Parathyroid adenoma (tissue), 2 donors: ENCODE data around the gene ZKSCAN5.
A peak's percentile ranks its signal among the peaks of the same experiment; 100 is the strongest.

ENCODE experiments used
- H2AFZ ChIP-seq: fragments of 300-600 bp; sonication (generic); one replicate; pipeline ENCODE4 v1.7.0; 2017; ENCODE audit warnings: antibody characterized with exemption, mild to moderate bottlenecking
- H3K27ac ChIP-seq: fragments of 300-600 bp; sonication (generic); one replicate; pipeline ENCODE4 v1.7.0; 2017
- H3K27me3 ChIP-seq: fragments of 300-600 bp; sonication (generic); one replicate; pipeline ENCODE4 v1.7.0; 2017; ENCODE audit warnings: low read length; ENCODE audit not compliant: control insufficient read depth, insufficient read depth
- H3K36me3 ChIP-seq: fragments of 300-600 bp; sonication (generic); one replicate; pipeline ENCODE4 v1.7.0; 2017; ENCODE audit warnings: low read length; ENCODE audit not compliant: control insufficient read depth, insufficient read depth
- H3K4me1 ChIP-seq: fragments of 300-600 bp; sonication (generic); one replicate; pipeline ENCODE4 v1.7.0; 2017; ENCODE audit warnings: control low read depth
- H3K4me2 ChIP-seq: fragments of 300-600 bp; sonication (generic); one replicate; pipeline ENCODE4 v1.7.0; 2017; ENCODE audit warnings: low read length
- H3K4me3 ChIP-seq: fragments of 300-600 bp; sonication (generic); one replicate; pipeline ENCODE4 v1.7.0; 2017; ENCODE audit warnings: low read depth, low read length
- H3K79me2 ChIP-seq: fragments of 300-600 bp; sonication (generic); one replicate; pipeline ENCODE4 v1.7.0; 2017; ENCODE audit warnings: control low read depth
- H3K9ac ChIP-seq: fragments of 300-600 bp; sonication (generic); one replicate; pipeline ENCODE4 v1.7.0; 2017; ENCODE audit warnings: mild to moderate bottlenecking
- H3K9me3 ChIP-seq: fragments of 300-600 bp; sonication (generic); one replicate; pipeline ENCODE4 v1.7.0; 2017; ENCODE audit warnings: low read length; ENCODE audit not compliant: control insufficient read depth
- CTCF ChIP-seq: fragments of 300-600 bp; sonication (generic); IDR thresholded peaks from one replicate; pipeline ENCODE4 v1.7.0; 2017; ENCODE audit warnings: antibody characterized with exemption, mild to moderate bottlenecking
- donor health status: primary hyperparathyroidism.

Gene ZKSCAN5

DNA sequence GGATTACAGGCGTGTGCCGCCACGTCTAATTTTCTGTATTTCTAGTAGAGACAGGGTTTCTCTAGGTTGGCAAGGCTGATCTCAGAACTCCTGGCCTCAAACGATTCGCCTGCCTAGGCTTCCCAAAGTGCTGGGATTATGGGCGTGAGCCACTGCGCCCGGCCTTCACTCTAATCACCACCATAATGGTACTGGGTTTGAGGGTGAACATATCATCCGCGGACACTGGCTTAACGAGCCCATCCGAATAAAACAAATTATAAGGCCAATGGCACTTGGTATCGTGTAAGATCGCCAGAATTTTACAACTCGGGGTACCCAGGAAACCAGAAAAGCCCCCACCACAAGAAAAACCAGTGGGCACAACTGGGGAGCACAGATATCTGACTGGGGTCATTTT is 46.9 kb downstream of the ZKSCAN5 start:
- Histone ChIP-seq H3K4me1 (peaks cover 9% of the 10 kb centered on the region), H3K79me2 (peaks cover 35% of the 10 kb centered on the region), H3K4me3 (peak overlapping the region; percentile 96), H3K27me3 (no peaks in the 10 kb centered on the region), H3K36me3 (peaks cover 8% of the 10 kb centered on the region), H3K9ac (peak overlapping the region; percentile 89), H2AFZ (peak overlapping the region; percentile 99), H3K9me3 (no peaks in the 10 kb centered on the region), H3K4me2 (peak overlapping the region; percentile 100), H3K27ac (peak overlapping the region; percentile 84)
- TF ChIP-seq CTCF, result no peak

GRCh38 chr7:99551767-99552463 is 47.5 kb downstream of the ZKSCAN5 start, which contains the start of gene FAM200A:
TSS of gene FAM200A (minus strand) at chr7:99552114. CDS start at chr7:99548407, 3,707 bp downstream.
- TF ChIP-seq CTCF, result no peak
- H3K4me1 ChIP-seq, result peaks cover 9% of the 10 kb centered on the region
- peaks cover 8% of the 10 kb centered on the region for H3K36me3 ChIP-seq
- peak within 1 kb of the TSS; percentile 99 for H2AFZ ChIP-seq
- H3K9me3 ChIP-seq, result no peaks in the 10 kb centered on the region
- peak within 1 kb of the TSS; percentile 89 for H3K9ac ChIP-seq
- H3K4me3 ChIP-seq, result peak within 1 kb of the TSS; percentile 96
- peak within 1 kb of the TSS; percentile 84 for H3K27ac ChIP-seq
- H3K79me2 ChIP-seq, result peaks cover 38% of the 10 kb centered on the region
- H3K4me2 ChIP-seq, result peak within 1 kb of the TSS; percentile 100
- no peaks in the 10 kb centered on the region for H3K27me3 ChIP-seq

DNA sequence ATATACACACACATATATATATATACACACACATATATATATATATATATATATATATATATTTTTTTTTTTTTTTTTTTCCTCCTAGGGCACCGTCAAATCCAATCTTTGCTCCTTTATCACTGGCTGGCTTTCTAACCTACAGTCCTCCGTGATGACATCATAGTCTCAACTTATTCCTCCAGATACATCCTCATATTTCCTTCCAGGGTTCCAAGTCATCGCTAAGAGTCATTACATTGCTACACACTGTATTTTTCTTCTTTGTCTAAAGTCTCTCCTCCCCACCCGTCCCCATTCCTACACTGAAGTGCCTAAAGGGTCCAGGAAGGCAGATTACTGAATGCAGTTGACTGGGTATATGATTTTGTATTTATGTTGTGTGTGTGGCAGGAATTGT is 48.6 kb downstream of the ZKSCAN5 start:
- TF ChIP-seq CTCF, result no peak
- Histone ChIP-seq H3K27me3 (no peaks in the 10 kb centered on the region), H2AFZ (no peak overlapping the region), H3K79me2 (peaks cover 42% of the 10 kb centered on the region), H3K4me2 (no peak overlapping the region), H3K27ac (no peak overlapping the region), H3K4me3 (no peak overlapping the region), H3K36me3 (no peaks in the 10 kb centered on the region), H3K9me3 (no peaks in the 10 kb centered on the region), H3K4me1 (peaks cover 14% of the 10 kb centered on the region), H3K9ac (no peak overlapping the region)

DNA sequence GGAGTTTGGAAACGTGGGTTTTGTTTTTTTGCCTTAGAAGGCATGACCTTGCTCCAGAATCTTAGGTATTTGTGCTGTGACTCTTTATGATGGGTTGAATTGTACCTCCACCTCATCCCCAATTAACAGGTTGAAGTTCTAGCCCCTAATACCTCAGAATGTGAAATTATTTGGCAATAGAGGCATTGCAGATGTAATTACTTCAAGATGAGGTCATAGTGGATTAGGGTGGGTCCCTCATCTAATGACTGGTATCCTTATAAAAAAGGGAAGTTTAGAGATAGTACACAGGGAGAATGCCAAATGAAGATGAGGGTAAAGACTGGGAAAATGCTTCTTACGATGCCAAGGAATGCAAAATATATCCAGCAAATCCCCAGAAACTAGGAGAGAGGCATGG is 50.5 kb downstream of the ZKSCAN5 start:
- no peak overlapping the region for H3K4me2 ChIP-seq
- no peak for TF ChIP-seq CTCF

DNA sequence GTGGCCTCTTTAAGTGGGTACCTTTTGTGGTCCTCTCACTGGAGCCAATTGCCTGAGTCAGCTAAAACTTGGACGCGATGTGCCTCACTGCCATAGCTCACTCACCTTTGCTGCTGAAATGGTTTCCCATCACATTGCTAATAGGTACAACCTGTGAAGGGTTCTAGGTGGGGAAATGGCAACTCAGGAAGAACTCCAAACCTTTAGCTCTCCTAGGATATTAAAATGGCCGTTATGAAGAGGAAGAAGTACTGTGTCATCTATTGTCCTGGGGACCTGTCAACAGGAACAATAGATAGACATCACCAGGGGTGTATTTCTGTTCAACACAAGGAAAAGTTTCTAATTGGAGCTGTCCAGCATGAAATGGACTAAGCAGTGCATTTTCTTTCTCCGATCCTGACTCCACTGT is 52.7 kb downstream of the ZKSCAN5 start:
- Histone ChIP-seq H3K27me3 (no peaks in the 10 kb centered on the region), H3K4me3 (peak overlapping the region; percentile 89), H3K4me2 (peak overlapping the region; percentile 81), H3K36me3 (no peaks in the 10 kb centered on the region), H3K4me1 (peaks cover 12% of the 10 kb centered on the region), H3K9ac (no peak overlapping the region), H3K27ac (peak overlapping the region; percentile 99), H2AFZ (no peak overlapping the region), H3K79me2 (peaks cover 61% of the 10 kb centered on the region), H3K9me3 (no peaks in the 10 kb centered on the region)
- TF ChIP-seq CTCF, result no peak

More for the DNA sequence above, 50.5 kb downstream of the ZKSCAN5 start:
- Histone ChIP-seq H3K9me3 (no peaks in the 10 kb centered on the region), H3K27ac (no peak overlapping the region), H3K27me3 (no peaks in the 10 kb centered on the region), H2AFZ (no peak overlapping the region), H3K79me2 (peaks cover 52% of the 10 kb centered on the region), H3K9ac (no peak overlapping the region), H3K4me1 (peaks cover 14% of the 10 kb centered on the region), H3K36me3 (no peaks in the 10 kb centered on the region), H3K4me3 (no peak overlapping the region)
